Activated naive CD4-positive, alpha-beta T cell treated with anti-CD3 and anti-CD28 coated beads, Interleukin-2, amount 10 ng/mL, durations not matched to agents 7 days and 5 days (primary cell): ENCODE measurements around the gene FAM180A.
"Not testable (repeated sequence)": the region's sequence is repeated elsewhere in the genome, so short reads cannot be mapped to it uniquely, and the experiment has no call there.

Source experiments
- CTCF ChIA-PET: fragments of 350-600 bp; sonication (Branson Sonifier 250); formaldehyde crosslinking; loops from one replicate; lab custom pipeline; 2021; ENCODE audit warnings: antibody characterized with exemption; lab: Charles Lee
- DNase-seq: peaks from one replicate; pipeline ENCODE4 v3.0.0-alpha.2; 2020
- H3K27ac Mint-ChIP-seq: one replicate; pipeline ENCODE4 v1.8.0; 2021; ENCODE audit warnings: mild to moderate bottlenecking, moderate library complexity, mixed read lengths
- H3K27me3 Mint-ChIP-seq: one replicate; pipeline ENCODE4 v1.8.0; 2021; ENCODE audit warnings: mild to moderate bottlenecking, mixed read lengths
- H3K36me3 Mint-ChIP-seq: one replicate; pipeline ENCODE4 v1.8.0; 2021; ENCODE audit warnings: mixed read lengths
- H3K4me1 Mint-ChIP-seq: one replicate; pipeline ENCODE4 v1.8.0; 2021; ENCODE audit warnings: mixed read lengths
- H3K4me3 Mint-ChIP-seq: one replicate; pipeline ENCODE4 v1.8.0; 2021; ENCODE audit warnings: mild to moderate bottlenecking, moderate library complexity, mixed read lengths
- H3K9me3 Mint-ChIP-seq: one replicate; pipeline ENCODE4 v1.8.0; 2021; ENCODE audit warnings: mixed read lengths

FAM180A gene

DNA sequence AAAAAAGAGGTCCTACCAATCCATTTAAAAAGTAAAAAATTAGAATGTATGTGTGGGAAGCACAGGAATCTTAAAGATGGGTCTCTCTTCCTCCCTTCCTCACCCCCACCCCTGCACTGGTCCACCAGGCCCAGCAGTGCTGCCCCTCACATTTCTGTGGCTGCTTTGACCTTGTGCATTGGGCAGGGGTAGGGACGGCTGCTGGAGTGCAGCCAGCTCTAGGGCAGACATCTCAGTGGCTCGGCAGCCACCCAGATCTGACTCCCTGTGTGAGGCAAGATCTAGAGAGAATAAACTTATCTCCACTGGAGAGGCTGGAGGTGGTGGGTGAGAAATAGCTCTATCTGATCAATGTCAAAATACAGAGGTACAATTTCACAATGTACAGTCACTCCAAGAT, 6.7 kb downstream of the FAM180A start:
- peaks cover 19% of the 10 kb centered on the region for H3K27me3 Mint-ChIP-seq
- no peak overlapping the region for H3K27ac Mint-ChIP-seq
- H3K36me3 Mint-ChIP-seq: no peaks in the 10 kb centered on the region
- CTCF ChIA-PET: interaction anchor here (1.2 kb wide), 1 partner anchor 95 kb away, joined by 3 read pairs; no protein-coding TSS in a partner anchor
- DNase-seq: no peak
- no peaks in the 10 kb centered on the region for H3K4me1 Mint-ChIP-seq
- H3K9me3 Mint-ChIP-seq: no peaks in the 10 kb centered on the region
- no peak overlapping the region for H3K4me3 Mint-ChIP-seq

DNA sequence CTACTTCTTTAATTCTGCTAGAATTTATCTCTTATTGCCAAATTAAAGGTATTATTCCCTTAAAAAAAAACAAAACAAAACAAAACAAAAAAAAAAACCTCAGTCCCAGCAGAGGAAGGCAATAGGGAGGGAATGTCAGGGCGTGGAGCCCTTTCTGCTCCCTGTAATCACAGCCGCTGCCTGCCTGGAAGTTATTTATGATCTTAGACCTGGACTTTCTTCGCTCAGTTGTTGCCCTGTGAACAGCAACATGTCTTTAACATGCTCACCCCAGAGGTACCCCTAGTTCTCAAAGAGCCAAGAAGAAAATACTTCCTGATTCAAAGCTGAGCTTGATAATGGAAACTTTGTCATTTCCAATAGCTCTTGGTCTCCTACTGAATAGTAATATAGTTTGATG, 7.7 kb downstream of the FAM180A start:
- CTCF ChIA-PET: interaction anchor here (1.2 kb wide), 1 partner anchor 94 kb away, joined by 3 read pairs; no protein-coding TSS in a partner anchor

DNA sequence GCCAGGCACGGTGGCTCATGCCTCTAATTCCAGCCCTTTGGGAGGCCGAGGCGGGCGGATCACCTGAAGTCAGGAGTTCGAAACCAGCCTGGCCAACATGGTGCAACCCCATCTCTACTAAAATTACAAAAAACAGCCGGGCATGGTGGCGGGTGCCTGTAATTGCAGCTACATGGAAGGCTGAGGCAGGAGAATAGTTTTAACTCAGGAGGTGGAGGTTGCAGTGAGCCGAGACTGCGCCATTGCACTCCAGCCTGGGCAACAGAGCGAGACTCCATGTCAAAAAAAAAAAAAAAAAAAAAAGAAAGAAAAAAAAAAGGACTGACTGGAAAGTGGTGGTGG, 11.3 kb downstream of the FAM180A start:
- H3K27ac Mint-ChIP-seq, H3K9me3 Mint-ChIP-seq, DNase-seq, H3K36me3 Mint-ChIP-seq, H3K4me3 Mint-ChIP-seq, H3K4me1 Mint-ChIP-seq, CTCF ChIA-PET: not testable (repeated sequence)
- H3K27me3 Mint-ChIP-seq: peaks cover 14% of the 10 kb centered on the region

More for the DNA sequence above, 7.7 kb downstream of the FAM180A start:
- no peak for DNase-seq
- no peaks in the 10 kb centered on the region for H3K4me1 Mint-ChIP-seq
- H3K36me3 Mint-ChIP-seq: no peaks in the 10 kb centered on the region
- no peak overlapping the region for H3K27ac Mint-ChIP-seq
- H3K27me3 Mint-ChIP-seq: peaks cover 19% of the 10 kb centered on the region
- no peaks in the 10 kb centered on the region for H3K9me3 Mint-ChIP-seq
- no peak overlapping the region for H3K4me3 Mint-ChIP-seq

DNA sequence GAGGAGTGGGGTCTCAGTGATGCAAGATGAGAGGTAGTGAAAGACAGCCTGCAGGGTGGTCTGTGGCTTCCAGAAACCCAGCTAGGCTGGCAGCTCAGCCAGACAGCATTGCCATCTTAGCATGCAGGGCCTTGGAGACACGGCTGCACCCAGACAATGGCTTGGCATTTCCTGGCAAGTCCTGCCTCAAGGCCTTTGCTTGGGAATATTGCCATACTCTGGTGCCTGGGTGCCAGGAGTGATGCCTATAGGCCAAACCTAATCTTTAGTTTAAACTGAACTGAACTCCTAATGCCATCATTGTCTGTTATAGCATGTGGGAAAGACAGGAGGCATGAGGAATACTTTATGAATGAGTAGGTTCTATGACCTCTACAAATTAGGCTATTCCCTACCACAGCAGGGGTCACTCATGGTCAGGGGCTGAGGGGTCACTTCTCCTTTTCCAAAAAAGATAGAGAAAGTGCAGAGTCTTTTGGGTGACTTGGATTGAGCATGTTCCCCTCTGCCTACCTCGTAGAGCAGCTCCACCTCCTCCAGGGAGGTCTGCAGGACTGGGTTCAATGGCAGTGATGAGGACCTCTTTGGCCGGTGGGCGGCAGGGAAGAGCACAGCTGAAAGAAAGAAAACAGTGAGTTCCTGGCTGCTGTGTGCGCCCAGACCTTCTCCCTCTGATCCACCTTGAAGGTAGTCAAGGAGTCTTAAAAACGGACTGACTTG, 11.9 kb downstream of the FAM180A start:
- Mint-ChIP-seq H3K27me3 (peaks cover 9% of the 10 kb centered on the region), H3K4me1 (no peaks in the 10 kb centered on the region), H3K9me3 (no peaks in the 10 kb centered on the region), H3K36me3 (no peaks in the 10 kb centered on the region), H3K27ac (no peak overlapping the region), H3K4me3 (no peak overlapping the region)
- CTCF ChIA-PET: no interaction called here
- no peak for DNase-seq

DNA sequence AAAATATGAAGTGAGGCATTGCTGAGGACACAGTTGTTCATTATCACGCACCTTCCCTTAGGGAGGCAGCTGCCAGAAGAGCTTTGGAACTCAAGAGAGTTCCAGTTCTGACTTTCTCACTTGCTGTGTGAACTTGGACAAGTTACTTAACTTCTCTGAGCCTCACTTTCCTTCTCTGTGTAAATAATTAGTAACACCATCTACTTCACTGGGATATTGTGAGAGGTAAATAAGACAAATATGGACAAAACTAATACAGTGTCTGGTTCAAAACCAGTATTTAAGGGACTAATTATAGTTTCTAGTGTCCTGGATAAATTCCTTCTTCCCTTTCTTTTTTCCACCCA, 14.3 kb downstream of the FAM180A start:
- H3K4me3 Mint-ChIP-seq: no peak overlapping the region
- CTCF ChIA-PET: no interaction called here
- H3K4me1 Mint-ChIP-seq: no peaks in the 10 kb centered on the region
- H3K27ac Mint-ChIP-seq: no peak overlapping the region
- no peaks in the 10 kb centered on the region for H3K36me3 Mint-ChIP-seq
- peaks cover 5% of the 10 kb centered on the region for H3K27me3 Mint-ChIP-seq
- no peak for DNase-seq
- no peaks in the 10 kb centered on the region for H3K9me3 Mint-ChIP-seq

DNA sequence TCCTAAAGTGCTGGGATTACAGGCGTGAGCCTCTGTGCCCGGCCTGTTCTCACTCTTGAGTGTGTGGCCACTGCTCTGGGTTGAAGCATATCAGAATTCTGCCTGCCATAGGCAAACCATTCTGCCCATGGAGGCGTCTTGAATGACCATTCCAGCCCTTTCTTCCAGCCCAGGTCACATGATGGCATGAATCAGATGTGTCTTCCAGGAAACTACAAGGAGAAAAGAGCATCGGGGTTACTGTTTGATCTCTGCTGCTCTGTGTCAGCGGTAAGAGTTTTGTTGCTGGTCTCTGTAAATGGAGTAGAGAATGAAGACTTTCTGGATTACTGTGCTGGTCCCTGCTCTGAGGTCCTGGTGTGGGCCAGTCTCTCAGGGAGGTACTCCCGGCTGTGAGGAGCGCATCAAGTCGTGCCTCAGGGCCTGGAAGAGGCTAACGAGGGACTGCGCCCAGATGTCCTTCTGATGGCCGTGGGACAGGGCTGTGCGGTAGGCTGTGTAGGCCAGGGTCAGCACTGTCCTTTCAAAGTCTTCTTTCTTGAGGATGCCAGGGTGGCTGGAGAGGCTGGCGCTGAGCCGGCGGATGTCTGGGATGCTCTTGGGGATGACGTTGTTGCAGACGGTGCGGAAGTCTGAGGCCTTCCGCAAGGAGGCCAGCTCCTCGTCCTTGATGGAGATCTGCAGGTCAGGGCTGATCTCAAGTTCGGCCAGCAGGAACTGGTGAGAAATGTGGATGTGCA, 14.8 kb downstream of the FAM180A start:
- peaks cover 7% of the 10 kb centered on the region for H3K27me3 Mint-ChIP-seq
- no peaks in the 10 kb centered on the region for H3K4me1 Mint-ChIP-seq
- CTCF ChIA-PET: no interaction called here
- H3K36me3 Mint-ChIP-seq: no peaks in the 10 kb centered on the region
- no peak overlapping the region for H3K4me3 Mint-ChIP-seq
- no peak overlapping the region for H3K27ac Mint-ChIP-seq
- no peak for DNase-seq
- no peaks in the 10 kb centered on the region for H3K9me3 Mint-ChIP-seq

DNA sequence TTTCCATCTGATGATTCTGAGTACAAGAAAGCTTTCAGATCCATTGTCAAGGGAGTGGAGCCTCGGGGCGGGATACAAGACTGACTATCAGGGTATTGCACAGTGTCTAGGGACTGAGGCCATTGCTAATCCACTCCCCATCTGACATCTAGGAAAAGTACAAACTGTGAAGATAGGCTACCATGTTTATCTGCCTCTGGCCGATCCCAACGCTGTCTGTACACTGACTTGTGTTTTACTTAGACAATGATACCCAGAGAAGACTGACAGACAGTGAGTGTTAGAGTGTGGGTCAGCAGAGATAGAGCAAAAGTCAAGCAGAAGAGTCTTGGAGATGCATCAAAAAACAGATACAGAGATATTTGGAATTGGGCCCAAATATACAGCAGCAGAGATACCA, 17.5 kb downstream of the FAM180A start:
- H3K4me3 Mint-ChIP-seq: no peak overlapping the region
- no peaks in the 10 kb centered on the region for H3K36me3 Mint-ChIP-seq
- CTCF ChIA-PET: interaction anchor here (0.6 kb wide), 1 partner anchor 9 kb away, joined by 3 read pairs; no protein-coding TSS in a partner anchor
- DNase-seq: no peak
- H3K27me3 Mint-ChIP-seq: peaks cover 23% of the 10 kb centered on the region
- H3K9me3 Mint-ChIP-seq: no peaks in the 10 kb centered on the region
- H3K4me1 Mint-ChIP-seq: no peaks in the 10 kb centered on the region
- H3K27ac Mint-ChIP-seq: no peak overlapping the region

DNA sequence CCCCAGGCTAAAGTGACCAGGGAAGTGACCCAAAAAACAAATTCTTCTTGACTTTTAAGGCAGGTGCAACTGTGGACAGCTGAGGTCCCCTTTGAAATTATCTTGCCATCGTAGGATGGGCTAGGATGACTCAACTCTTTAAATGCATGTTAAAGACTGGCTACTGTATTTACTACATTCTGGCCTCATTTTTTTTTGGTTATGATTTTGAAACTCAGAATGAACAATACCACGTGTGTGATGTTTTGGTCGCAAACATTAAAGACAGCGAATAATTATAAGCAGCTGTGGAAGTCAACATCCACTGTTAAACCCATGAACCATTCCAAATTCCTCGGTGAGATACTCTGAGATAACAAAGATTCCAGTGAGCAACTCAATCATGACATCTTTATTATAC, 19.4 kb downstream of the FAM180A start:
- H3K36me3 Mint-ChIP-seq: no peaks in the 10 kb centered on the region
- no peak overlapping the region for H3K4me3 Mint-ChIP-seq
- no peaks in the 10 kb centered on the region for H3K9me3 Mint-ChIP-seq
- CTCF ChIA-PET: no interaction called here
- DNase-seq: no peak
- H3K4me1 Mint-ChIP-seq: no peaks in the 10 kb centered on the region
- H3K27me3 Mint-ChIP-seq: peaks cover 24% of the 10 kb centered on the region
- no peak overlapping the region for H3K27ac Mint-ChIP-seq

DNA sequence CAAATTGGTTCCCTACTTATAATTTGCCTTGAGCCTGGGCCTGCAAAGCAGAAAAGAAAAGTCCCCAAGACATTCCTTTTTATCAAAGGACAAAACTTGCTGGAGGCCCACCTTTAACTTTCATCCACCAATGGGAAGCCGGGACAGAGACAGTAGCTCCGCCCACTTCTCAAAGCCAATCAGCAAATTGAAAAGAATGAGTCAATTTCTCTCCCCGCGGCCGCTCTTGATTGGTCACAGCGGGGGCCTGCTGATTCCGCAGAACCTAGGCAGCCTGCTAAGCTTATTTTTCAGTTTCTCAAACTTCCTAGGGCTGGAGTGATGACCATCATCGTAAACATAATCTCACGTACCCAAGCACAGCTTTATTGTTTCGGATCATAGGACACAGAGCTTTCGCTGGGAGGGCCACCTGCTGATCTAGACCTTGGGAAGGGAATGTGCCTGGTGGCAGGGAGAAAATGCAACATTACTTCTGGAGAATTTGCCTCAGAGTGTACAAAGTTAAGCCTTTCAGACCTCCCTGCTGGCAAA, 20.4 kb downstream of the FAM180A start, which contains the start of gene SLC13A4:
Gene SLC13A4, minus strand, starts transcription at position 51 of the 534 bp plus-strand sequence. CDS start 690 bp downstream, outside the sequence.
- Mint-ChIP-seq H3K4me3 (no peak within 1 kb of the TSS), H3K9me3 (no peaks in the 10 kb centered on the region), H3K4me1 (no peaks in the 10 kb centered on the region), H3K36me3 (no peaks in the 10 kb centered on the region), H3K27ac (no peak within 1 kb of the TSS), H3K27me3 (peaks cover 27% of the 10 kb centered on the region)
- no peak for DNase-seq
- CTCF ChIA-PET: no interaction called here

DNA sequence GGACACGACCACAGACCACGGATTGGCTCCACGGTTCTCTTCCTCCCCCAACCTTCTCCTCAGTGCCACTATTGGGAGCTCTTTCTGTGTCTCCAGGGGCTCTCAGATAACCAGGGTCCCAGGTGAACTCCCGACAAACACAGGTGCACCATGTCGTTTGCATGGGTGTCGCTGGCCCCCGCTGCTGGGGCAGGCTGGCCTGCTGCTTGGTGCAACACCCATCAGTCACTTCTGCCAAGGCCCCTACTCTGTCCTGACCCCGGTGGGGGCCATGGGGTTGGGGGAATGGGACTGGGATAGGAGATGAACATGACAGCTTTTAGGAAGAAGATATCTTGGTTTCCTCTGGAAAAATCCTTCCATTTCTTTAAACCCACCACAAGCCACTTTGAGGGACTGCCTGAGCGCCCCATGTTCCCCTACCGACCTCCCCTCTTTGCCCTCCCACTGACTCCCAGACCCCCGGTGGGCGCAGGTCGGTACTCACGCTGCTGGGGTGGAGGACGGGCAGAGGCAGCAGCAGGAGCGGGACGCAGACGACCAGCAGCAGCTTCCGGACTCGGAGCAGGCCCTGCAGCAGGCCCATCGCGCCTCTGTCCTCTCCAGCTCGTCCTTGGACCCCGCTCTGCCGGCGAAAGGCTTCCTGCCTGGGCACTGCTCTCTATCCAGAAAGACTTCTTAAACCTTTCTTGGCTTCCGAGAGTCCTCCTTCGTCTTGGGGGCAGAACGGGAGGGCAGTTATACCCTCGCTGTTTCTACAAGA, 21.5 kb downstream of the FAM180A start:
- Mint-ChIP-seq H3K4me3 (no peak overlapping the region), H3K27ac (no peak overlapping the region), H3K9me3 (no peaks in the 10 kb centered on the region), H3K27me3 (peaks cover 27% of the 10 kb centered on the region), H3K4me1 (no peaks in the 10 kb centered on the region), H3K36me3 (no peaks in the 10 kb centered on the region)
- CTCF ChIA-PET: no interaction called here
- DNase-seq: no peak

DNA sequence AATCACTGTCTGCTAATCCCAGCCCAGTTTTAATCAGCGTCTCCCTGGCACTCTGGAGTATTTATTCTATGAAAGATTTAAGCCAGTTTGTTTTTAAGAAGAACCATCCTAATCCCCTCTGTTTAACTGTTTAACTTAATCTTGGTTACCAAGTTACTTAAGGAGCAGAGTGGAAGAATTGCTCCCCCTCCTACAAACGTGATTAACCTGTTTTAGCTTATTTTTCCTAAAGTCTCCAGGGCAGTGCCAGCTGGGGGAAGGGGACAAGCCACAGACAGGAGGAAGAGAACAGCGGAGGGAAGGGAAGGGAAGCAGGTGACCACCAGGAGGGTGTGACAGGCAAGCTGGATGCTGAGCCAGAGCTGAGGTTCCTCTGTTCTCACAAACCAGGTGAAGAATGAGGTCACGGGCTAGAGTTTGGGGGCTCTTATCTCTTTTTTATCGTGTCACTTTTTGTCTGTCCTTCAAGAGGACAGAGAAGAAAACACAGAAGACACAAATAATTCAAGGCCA, 22.3 kb downstream of the FAM180A start:
- Mint-ChIP-seq H3K27ac (no peak overlapping the region), H3K4me3 (no peak overlapping the region), H3K36me3 (no peaks in the 10 kb centered on the region), H3K4me1 (no peaks in the 10 kb centered on the region), H3K9me3 (no peaks in the 10 kb centered on the region), H3K27me3 (peaks cover 29% of the 10 kb centered on the region)
- DNase-seq: no peak
- CTCF ChIA-PET: no interaction called here

DNA sequence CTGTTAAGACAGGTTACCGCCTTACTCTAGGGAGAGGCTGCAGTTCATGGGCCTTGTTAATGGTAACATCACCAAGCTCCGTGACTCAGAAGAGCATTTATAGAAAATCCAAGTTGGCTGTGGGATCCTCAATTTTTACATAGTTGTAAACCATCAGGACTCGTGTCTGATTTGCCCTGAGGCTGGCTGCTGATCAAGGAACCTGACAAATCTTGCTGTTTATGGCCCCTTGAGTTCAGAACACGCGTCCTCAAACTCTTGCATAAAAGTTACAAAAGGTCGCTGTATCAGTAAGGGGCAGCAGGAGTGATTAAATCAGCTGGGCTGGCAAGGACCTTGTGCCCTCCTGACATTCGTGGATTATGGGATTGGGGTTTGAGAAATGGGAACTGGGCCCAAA, 25.2 kb downstream of the FAM180A start:
- no peak overlapping the region for H3K27ac Mint-ChIP-seq
- H3K4me1 Mint-ChIP-seq: no peaks in the 10 kb centered on the region
- H3K9me3 Mint-ChIP-seq: no peaks in the 10 kb centered on the region
- CTCF ChIA-PET: no interaction called here
- no peaks in the 10 kb centered on the region for H3K36me3 Mint-ChIP-seq
- peaks cover 36% of the 10 kb centered on the region for H3K27me3 Mint-ChIP-seq
- H3K4me3 Mint-ChIP-seq: no peak overlapping the region
- DNase-seq: no peak

DNA sequence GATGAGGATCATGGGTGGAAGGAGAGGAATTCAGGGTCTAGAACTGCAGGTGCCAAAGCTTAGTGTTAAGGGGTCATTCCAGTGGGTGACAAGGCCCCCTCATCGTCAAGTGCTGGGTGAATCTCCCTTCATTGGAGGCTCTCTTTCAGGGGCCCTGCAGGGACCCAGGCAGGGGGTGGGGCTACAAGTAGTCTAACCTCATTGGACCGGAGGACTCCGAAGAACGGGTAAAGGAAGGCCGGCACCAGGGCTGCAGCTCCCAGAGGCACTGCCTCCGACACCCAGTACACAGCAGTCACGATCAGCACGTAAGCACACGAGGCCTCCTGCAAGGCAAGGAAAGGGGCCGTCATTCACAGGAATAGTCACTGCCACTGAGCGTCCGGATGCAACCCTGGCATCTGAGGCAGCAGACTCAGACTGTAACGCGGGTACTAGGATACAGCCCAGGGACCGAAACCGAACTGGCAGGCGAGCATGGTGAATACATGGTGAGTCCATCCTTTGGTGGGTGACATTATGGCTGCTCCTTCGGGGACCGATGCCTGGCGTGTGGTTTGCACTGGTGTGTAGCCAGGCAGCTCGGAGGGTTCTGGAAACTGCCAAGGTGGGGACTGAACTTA, 27.3 kb downstream of the FAM180A start:
- Mint-ChIP-seq H3K4me1 (no peaks in the 10 kb centered on the region), H3K36me3 (no peaks in the 10 kb centered on the region), H3K4me3 (no peak overlapping the region), H3K27me3 (peaks cover 30% of the 10 kb centered on the region), H3K9me3 (no peaks in the 10 kb centered on the region), H3K27ac (no peak overlapping the region)
- no peak for DNase-seq
- CTCF ChIA-PET: no interaction called here

DNA sequence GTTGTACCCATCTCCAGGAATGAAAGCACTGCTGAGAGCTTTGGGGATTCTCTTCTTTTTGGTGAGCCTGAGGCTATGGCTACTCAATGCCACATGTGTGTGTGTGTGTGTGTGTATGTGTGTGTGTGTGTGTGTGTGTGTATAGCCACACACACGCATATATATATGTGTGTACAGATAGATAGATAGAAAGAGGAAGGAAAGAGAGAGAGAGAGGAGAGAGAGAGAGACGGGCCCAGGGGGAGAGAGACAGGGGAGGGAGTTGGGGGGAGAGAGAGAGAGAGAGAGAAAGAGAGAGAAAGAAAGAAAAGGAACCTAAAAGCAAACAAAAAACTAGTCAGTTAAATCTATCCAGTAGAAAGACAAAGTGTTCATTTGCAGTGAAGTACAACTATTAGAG, 28.9 kb downstream of the FAM180A start:
- Mint-ChIP-seq H3K27ac (no peak overlapping the region), H3K4me3 (no peak overlapping the region), H3K4me1 (no peaks in the 10 kb centered on the region), H3K9me3 (no peaks in the 10 kb centered on the region), H3K36me3 (no peaks in the 10 kb centered on the region), H3K27me3 (peaks cover 28% of the 10 kb centered on the region)
- DNase-seq: no peak
- CTCF ChIA-PET: no interaction called here
